Keratinocyte (primary cell): Measurements from ENCODE around the gene ELOVL7. TPM values are rescaled to one million over a fixed set of nuclear protein-coding genes. Genes with fewer than 3 reads are reported as not detected.
"Not testable (repeated sequence)": the region's sequence is repeated elsewhere in the genome, so short reads cannot be mapped to it uniquely, and the experiment has no call there.

Experiments used
- DNase-seq: peaks from one replicate; pipeline ENCODE4 v3.0.0-alpha.2; 2011; ENCODE audit warnings: low read depth, missing footprints, low spot score
- FAIRE-seq: peaks from 2 replicates; lab custom pipeline; 2011; peaks lifted over from hg19 to GRCh38; lab: Jason Lieb, UNC
- H2AFZ ChIP-seq: 2 replicates; pipeline ENCODE4 v1.6.0; 2012; ENCODE audit warnings: low read length, control low read depth, inconsistent platforms; ENCODE audit not compliant: control insufficient read depth
- H3K27ac ChIP-seq: 2 replicates; pipeline ENCODE4 v1.5.1; 2011; ENCODE audit warnings: low read length; ENCODE audit not compliant: control insufficient read depth, insufficient read depth
- H3K27me3 ChIP-seq: 3 replicates; pipeline ENCODE4 v1.6.0; 2011; ENCODE audit warnings: low read length; ENCODE audit not compliant: control insufficient read depth, insufficient read depth; ENCODE audit errors: extremely low read depth
- H3K36me3 ChIP-seq, 2 experiments: 2 replicates in 1 of 2; 3 replicates in 1 of 2; pipeline ENCODE4 v1.5.1; 2011; ENCODE audit warnings: low read length in 2 of 2, mild to moderate bottlenecking in 1 of 2; ENCODE audit not compliant: control insufficient read depth in 2 of 2, insufficient read depth in 2 of 2; ENCODE audit errors: extremely low read depth in 1 of 2
- H3K4me1 ChIP-seq: 3 replicates; pipeline ENCODE4 v1.5.1; 2011; ENCODE audit warnings: low read length; ENCODE audit not compliant: control insufficient read depth, insufficient read depth; ENCODE audit errors: extremely low read depth
- H3K4me2 ChIP-seq: 3 replicates; pipeline ENCODE4 v1.6.0; 2011; ENCODE audit warnings: low read depth, low read length; ENCODE audit not compliant: control insufficient read depth, insufficient read depth; ENCODE audit errors: extremely low read depth
- H3K4me3 ChIP-seq, 3 experiments: fragments of 200-600 bp in 1 of 3; sonication (generic) in 1 of 3; 2 replicates in 2 of 3; 3 replicates in 1 of 3; pipeline ENCODE4 v1.5.1; 2011 to 2016; ENCODE audit warnings: low read length in 3 of 3, mild to moderate bottlenecking in 3 of 3, control low read depth in 2 of 3, inconsistent platforms in 1 of 3, low read depth in 1 of 3, mixed read lengths in 1 of 3, mixed run types in 1 of 3, moderate library complexity in 1 of 3; ENCODE audit not compliant: control insufficient read depth in 2 of 3, insufficient read depth in 2 of 3; ENCODE audit errors: extremely low read depth in 1 of 3
- H3K79me2 ChIP-seq: 2 replicates; pipeline ENCODE4 v1.6.0; 2012; ENCODE audit warnings: low read length; ENCODE audit not compliant: control insufficient read depth, insufficient read depth
- H3K9ac ChIP-seq: 3 replicates; pipeline ENCODE4 v1.6.0; 2011; ENCODE audit warnings: low read length; ENCODE audit not compliant: control insufficient read depth, insufficient read depth; ENCODE audit errors: extremely low read depth
- H3K9me1 ChIP-seq: 3 replicates; pipeline ENCODE4 v1.6.0; 2011; ENCODE audit warnings: low read length; ENCODE audit not compliant: control insufficient read depth, insufficient read depth; ENCODE audit errors: extremely low read depth
- H3K9me3 ChIP-seq: 2 replicates; pipeline ENCODE4 v1.5.1; 2012; ENCODE audit warnings: low read depth, low read length; ENCODE audit not compliant: control insufficient read depth
- H4K20me1 ChIP-seq: 3 replicates; pipeline ENCODE4 v1.6.0; 2011; ENCODE audit warnings: low read length; ENCODE audit not compliant: control insufficient read depth, insufficient read depth; ENCODE audit errors: extremely low read depth
- EZH2 ChIP-seq: IDR thresholded peaks from one replicate; pipeline ENCODE4 v1.6.1; 2012; ENCODE audit warnings: inconsistent platforms, mild to moderate bottlenecking, low read length, moderate library complexity
- dilution Hi-C: fragments of 300-500 bp; cut with MboI; formaldehyde crosslinking; loops from one replicate; pipeline ENCODE4 v1.7.0; 2020; ENCODE audit warnings: low sequenced_read_pairs; ENCODE audit not compliant: extremely low pct_ligation_motif_present
- polyA plus RNA-seq, 5 experiments: library from polyadenylated mRNA; depleted of rRNA in 3 of 5; stranded (reverse) in 3 of 5; stranded (forward) in 1 of 5; unstranded in 1 of 5; fragments of >200 nt; gene quantifications; 1 replicate in 1 of 5; 2 replicates in 3 of 5; 3 replicates in 1 of 5; pipeline versions ENCODE4 v1.2.1 to v1.2.3, GENCODE V29; 2011 to 2012; ENCODE audit warnings: missing spikeins in 2 of 5, low read depth in 1 of 5, low replicate concordance in 1 of 5
- TF ChIP-seq, protein P1 (sequence below), 3 experiments: IDR thresholded peaks in 1 of 3; conservative IDR thresholded peaks in 1 of 3; optimal IDR thresholded peaks in 1 of 3; 2 replicates in 2 of 3; 3 replicates in 1 of 3; pipeline versions ENCODE3 to v1.5.1; 2011; ENCODE audit warnings: low read length in 3 of 3, mild to moderate bottlenecking in 3 of 3, moderate library complexity in 2 of 3, control low read depth in 1 of 3, inconsistent platforms in 1 of 3; ENCODE audit not compliant: insufficient read depth in 2 of 3; ENCODE audit errors: extremely low read depth in 1 of 3

Gene ELOVL7
- polyA plus RNA-seq, 1 donor (not counting 4 experiments of a cell fraction or from before 2014, with no cell fraction given): 12.0 TPM

DNA sequence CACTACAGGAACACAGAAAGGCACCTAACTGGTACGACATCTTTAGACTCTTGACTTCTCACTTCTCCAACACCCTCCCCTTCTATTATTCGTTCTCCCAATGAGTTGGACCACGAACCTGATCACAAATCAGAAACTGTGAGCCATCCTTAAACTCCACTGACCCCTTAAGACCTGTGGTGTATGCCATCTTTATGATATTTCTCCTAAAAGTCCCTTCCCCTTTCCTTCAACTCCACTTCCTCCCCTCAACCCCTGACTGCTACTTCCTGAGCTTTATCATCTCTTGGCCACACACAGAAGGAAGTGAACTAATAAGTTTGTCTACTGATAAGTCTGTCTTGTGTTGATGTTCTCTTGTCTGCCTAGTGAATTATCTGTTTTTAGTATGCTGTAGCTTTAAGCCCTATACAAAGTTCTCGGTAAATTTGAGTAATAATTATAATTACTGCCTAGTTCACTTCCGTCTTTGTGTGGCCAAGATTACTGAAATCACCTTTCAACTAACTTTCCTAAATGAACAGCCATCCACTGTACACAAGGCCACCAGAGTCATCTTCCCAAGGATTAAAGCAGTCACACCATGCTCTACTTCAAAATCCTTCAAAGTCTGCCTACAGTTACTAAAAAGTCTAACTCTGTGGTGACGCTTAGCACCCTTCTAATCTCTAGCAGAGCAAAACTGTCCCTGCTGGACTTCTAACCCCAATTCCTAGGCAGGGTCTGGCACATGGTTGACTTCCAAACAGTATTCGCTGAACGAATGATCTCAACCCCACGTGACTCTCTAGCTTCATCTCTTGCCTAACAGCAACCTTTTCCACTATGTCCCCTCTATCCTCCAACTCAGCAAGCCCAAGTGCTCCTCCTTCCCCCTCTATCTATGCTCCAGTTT is 23.2 kb downstream of the ELOVL7 start:
- Histone ChIP-seq H3K36me3 (peaks cover 0 to 3% of the 10 kb centered on the region in 2 experiments), H3K9me3 (no peaks in the 10 kb centered on the region), H3K4me2 (no peak overlapping the region), H3K27ac (no peak overlapping the region), H3K27me3 (no peaks in the 10 kb centered on the region), H3K9ac (no peak overlapping the region), H2AFZ (no peak overlapping the region), H3K4me3 (no peak overlapping the region), H3K9me1 (no peaks in the 10 kb centered on the region), H3K4me1 (no peaks in the 10 kb centered on the region), H4K20me1 (no peaks in the 10 kb centered on the region), H3K79me2 (no peaks in the 10 kb centered on the region)
- no peak for FAIRE-seq
- DNase-seq: no peak
- TF ChIP-seq EZH2: no peak
- TF ChIP-seq, protein P1, sequence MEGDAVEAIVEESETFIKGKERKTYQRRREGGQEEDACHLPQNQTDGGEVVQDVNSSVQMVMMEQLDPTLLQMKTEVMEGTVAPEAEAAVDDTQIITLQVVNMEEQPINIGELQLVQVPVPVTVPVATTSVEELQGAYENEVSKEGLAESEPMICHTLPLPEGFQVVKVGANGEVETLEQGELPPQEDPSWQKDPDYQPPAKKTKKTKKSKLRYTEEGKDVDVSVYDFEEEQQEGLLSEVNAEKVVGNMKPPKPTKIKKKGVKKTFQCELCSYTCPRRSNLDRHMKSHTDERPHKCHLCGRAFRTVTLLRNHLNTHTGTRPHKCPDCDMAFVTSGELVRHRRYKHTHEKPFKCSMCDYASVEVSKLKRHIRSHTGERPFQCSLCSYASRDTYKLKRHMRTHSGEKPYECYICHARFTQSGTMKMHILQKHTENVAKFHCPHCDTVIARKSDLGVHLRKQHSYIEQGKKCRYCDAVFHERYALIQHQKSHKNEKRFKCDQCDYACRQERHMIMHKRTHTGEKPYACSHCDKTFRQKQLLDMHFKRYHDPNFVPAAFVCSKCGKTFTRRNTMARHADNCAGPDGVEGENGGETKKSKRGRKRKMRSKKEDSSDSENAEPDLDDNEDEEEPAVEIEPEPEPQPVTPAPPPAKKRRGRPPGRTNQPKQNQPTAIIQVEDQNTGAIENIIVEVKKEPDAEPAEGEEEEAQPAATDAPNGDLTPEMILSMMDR (optimal IDR thresholded peaks at IDR 0.05 in 1 of 3, IDR thresholded peaks at IDR 0.05 in 1 of 3, conservative IDR thresholded peaks at IDR 0.05 in 1 of 3; ENCODE audit: extremely low read depth in 1 of 3, insufficient read depth in 2 of 3, low read length in 3 of 3): no peak
- dilution Hi-C loops: no loop called here

- H4K20me1 ChIP-seq, H3K4me1 ChIP-seq, H3K9me3 ChIP-seq, H3K27me3 ChIP-seq, H3K27ac ChIP-seq, H3K9ac ChIP-seq, H3K4me3 ChIP-seq, dilution Hi-C loops, FAIRE-seq, H2AFZ ChIP-seq, H3K36me3 ChIP-seq, H3K9me1 ChIP-seq, DNase-seq, H3K79me2 ChIP-seq, H3K4me2 ChIP-seq: not testable (repeated sequence)
These were observed 27.9 kb downstream of the ELOVL7 start for GRCh38 chr5:60816138-60816537.
